Cerebellar nuclear complex (tissue), 1 donor: ENCODE results near the gene ZNF226.
"Not testable (repeated sequence)": the region's sequence is repeated elsewhere in the genome, so short reads cannot be mapped to it uniquely, and the experiment has no call there.

ENCODE experiments used
- DNase-seq, 2 experiments: peaks; one replicate each; lab custom pipeline; 2025; lab: John Stamatoyannopoulos, UW

ZNF226 gene

DNA sequence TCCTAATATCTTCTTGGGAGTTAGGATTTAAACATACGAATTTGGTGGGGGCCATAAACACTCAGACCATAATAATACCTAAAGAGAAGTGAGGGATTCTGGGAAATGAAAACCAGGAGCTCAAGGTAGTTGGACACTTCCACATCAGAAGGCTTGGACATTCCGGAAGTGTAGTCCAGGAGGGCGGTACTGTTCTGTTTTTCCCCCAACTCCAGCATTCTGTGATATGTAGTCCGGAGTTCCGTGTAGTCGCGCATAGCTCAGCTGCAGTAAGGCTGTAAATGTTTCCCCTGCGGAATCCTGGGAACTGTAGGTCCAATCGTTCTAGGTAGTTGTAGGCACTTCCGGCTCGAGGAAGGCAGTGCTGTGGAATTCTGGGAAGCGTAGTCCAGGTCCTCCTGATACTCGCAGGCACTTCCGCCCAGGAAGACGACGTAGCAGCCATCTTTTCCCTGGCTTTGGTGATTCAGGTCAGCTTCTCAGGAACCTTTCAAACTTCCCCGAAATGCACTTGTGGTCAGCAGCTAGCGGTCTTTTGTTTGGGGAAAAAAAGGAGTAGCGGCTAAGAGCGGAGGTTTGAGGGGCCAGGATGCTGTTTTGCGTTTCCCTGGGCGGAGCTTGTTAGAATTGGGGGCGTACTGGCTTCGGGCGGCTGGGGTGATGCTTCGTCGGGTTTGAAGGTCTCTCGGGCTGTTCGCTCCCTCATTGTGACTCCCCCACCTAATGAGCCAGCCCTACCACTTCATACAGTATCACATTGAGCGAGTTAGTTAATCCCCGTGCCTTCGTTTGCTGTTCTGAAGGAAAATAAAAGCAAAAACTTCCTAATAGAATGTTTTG, at the start of gene ZNF226:
Gene ZNF226, plus strand, starts transcription at position 428 of the 840 bp plus-strand sequence. CDS start 4,981 bp downstream, outside the sequence.
- peak; percentile 94 to 97 for DNase-seq

GRCh38 chr19:44121162-44121561, 43.7 kb upstream of the ZNF226 start:
- DNase-seq, result not testable (repeated sequence)

DNA sequence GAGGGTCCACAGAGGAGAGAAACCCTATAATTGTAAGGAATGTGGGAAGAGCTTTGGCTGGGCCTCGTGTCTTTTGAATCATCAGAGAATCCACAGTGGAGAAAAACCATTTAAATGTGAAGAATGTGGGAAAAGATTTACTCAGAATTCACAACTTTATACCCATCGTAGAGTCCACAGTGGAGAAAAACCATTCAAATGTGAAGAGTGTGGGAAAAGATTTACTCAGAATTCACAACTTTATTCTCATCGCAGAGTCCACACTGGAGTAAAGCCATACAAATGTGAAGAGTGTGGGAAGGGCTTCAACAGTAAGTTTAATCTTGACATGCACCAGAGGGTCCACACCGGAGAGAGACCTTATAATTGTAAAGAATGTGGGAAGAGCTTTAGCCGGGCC, 32.9 kb upstream of the ZNF226 start:
- DNase-seq, result no peak

DNA sequence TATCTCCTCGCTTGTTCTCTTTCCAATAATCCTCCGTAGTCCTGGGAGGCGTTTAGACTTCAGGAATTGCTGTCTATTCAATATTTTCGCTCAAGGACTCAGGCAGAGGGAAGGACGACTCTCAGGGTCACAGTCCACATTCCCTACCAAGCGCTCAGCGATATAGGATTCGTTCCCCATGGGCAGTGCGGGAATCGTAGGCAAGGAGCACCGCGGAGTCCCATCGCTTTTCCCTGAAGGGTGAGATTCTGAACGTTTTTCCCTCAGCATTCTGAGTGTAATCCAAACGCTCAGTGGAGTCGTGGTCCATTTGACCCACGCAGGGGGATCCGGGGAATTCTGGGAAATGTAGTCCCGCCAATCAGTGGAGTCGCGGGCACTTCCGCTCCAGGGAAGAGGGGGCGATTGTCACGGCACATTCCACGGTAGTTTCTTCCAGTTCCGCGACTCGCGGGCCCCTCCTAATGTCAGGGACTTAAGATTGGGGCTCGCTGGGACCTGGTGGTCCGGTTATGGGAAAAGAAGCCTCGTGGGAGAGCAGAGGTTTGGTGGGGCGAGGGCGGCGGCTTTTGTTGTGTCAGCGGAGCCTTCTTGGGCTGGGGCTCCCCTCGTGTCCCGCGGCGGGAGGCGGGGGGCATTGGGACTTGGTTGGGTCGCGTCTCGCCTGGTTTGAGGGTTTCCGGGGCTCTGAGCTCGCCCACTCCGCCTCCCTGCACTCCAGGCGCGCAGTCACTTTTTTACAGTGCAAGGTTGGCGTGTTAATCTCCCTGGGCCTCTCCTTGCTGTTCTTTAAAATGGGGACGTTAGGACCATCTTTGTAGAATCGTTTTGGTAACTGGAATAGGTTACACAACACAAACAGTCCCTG, 23.5 kb upstream of the ZNF226 start, which contains the start of gene ZNF234:
Gene ZNF234, plus strand, starts transcription at position 364 of the 868 bp plus-strand sequence. CDS start 3,079 bp downstream, outside the sequence.
- peak; percentile 40 to 76 for DNase-seq

- DNase-seq, result no peak
These were observed 22.9 kb upstream of the ZNF226 start for GRCh38 chr19:44142059-44142433.

DNA sequence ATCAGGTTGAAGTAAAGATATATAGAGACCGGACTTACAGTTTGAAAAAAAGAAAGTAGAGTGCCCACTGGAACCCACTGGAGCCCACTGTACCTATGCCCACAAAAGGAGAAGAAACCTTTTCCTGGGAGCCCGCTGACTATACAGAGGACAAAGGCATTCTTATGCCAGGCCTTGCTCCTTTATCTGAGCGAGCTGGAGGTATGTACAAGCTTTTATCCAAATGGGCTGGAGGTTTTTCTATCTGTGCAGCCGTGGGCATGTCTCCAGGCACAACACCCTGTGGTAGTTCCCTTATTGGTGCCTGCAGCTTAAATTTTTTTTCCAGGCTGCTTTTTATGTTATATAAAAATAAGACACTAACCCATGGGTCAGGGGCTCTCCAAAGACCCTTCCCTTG, 15.1 kb upstream of the ZNF226 start:
- no peak for DNase-seq

GRCh38 chr19:44151491-44151890, 13.4 kb upstream of the ZNF226 start:
- DNase-seq, result no peak

DNA sequence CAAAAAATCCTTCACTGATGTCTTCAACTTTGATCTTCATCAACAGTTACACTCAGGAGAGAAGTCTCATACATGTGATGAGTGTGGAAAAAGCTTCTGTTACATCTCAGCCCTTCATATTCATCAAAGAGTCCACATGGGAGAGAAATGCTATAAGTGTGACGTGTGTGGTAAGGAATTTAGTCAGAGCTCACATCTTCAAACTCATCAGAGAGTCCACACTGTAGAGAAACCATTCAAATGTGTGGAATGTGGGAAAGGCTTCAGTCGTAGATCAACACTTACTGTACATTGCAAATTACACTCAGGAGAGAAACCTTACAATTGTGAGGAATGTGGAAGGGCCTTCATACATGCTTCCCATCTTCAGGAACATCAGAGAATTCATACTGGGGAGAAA, 8.4 kb upstream of the ZNF226 start:
- no peak for DNase-seq

GRCh38 chr19:44163789-44164188, 1.1 kb upstream of the ZNF226 start:
- no peak for DNase-seq

DNA sequence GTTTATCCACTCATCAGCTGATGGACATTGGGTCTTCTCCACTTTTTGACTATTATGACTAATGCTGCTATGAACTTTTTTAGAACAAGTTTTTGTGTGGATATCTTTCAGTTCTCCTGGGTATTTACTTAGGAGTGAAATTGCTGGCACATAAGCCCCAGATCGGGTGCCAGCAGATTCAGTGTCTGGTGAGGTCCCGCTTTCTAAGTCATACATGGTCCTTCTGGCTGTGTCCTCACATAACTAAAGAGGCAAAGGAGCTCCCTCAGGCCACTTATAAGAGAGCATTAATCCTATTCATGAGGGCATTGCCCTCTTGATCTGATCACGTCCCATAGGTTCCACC, 600 bp upstream of the ZNF226 start:
- DNase-seq, result no peak

- DNase-seq, result not testable (repeated sequence)
These were observed 5.8 kb downstream of the ZNF226 start for GRCh38 chr19:44170660-44171059.

DNA sequence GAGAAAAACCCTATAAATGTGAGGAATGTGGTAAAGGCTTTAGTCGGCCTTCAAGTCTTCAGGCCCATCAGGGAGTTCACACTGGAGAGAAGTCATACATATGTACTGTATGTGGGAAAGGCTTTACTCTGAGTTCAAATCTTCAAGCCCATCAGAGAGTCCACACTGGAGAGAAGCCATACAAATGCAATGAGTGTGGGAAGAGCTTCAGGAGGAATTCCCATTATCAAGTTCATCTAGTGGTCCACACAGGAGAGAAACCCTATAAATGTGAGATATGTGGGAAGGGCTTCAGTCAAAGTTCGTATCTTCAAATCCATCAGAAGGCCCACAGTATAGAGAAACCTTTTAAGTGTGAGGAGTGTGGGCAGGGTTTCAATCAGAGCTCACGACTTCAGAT, 11.7 kb downstream of the ZNF226 start:
- no peak for DNase-seq

GRCh38 chr19:44180968-44181367, 16.1 kb downstream of the ZNF226 start:
- DNase-seq, result no peak

DNA sequence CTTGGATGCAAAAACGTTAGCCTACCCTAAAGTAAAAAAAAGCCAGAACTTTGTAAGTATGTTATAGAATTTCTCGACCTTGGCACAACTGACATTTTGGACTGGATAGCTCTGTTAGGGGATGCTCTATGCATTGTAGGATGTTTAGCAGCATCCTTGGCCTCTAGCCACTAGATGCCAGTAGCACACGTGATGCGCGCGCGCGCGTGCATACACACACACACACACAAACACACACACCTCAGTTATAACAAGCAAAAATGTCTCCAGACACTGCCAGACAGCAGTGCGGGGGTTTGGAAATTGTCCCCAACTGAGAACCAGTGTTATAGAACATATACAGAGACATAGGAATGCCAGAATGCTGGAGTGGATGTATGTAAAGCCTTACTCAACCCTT, 17.2 kb downstream of the ZNF226 start:
- DNase-seq, result no peak

- DNase-seq, result no peak
These were observed 25.1 kb downstream of the ZNF226 start for GRCh38 chr19:44190020-44190419.

- no peak for DNase-seq
These were observed 27.2 kb downstream of the ZNF226 start for GRCh38 chr19:44192127-44192526.

DNA sequence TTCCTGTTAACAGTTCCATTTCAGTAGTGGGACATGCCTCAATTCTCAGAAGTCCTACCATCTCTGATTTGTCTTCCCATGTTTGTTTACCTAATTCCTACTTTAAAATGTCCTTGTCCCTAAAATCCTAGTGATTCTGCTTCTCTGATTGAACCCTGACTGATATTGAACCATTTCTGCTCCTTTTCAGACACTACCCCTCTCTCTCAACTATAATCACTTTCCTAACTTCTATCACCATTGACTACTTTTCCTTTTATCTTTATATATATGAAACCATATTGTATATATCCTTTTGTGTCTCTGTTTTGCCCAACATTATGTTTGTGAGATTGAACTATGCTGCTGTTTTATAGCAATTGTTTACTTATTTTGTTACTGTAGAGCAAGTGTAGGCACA, 31.9 kb downstream of the ZNF226 start:
- no peak for DNase-seq

DNA sequence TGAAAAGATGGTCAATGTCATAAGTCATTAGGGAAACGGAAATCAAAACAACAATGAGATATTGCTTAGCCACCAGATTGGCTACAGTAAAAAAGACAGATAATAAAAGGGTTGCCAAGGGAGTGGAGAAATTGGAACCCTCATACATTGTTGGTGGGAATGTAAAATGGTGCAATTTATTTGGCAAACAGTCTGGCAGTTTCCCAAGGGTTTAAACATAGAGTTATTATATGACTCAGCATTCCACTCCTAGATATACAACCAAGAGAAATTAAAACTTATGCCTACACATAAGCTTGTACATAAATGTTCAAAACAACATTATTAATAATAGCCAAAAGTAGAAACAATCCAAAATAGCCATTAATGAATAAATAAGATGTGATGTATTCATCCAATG, 37.6 kb downstream of the ZNF226 start:
- no peak for DNase-seq

- DNase-seq, result no peak
These were observed 38.1 kb downstream of the ZNF226 start for GRCh38 chr19:44202974-44203373.

DNA sequence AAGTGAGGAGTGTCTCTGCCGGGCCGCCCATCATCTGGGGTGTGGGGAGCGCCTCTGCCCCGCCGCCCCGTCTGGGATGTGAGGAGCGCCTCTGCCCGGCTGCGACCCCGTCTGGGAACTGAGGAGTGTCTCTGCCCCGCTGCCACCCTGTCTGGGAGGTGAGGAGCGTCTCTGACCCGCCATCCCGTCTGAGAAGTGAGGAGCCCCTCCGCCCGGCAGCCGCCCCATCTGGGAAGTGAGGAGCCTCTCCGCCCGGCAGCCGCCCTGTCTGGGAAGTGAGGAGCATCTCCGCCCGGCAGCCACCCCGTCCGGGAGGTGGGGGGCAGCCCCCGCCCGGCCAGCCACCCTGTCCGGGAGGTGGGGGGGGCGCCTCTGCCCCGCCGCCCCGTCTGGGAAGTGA, 39.0 kb downstream of the ZNF226 start:
- not testable (repeated sequence) for DNase-seq

DNA sequence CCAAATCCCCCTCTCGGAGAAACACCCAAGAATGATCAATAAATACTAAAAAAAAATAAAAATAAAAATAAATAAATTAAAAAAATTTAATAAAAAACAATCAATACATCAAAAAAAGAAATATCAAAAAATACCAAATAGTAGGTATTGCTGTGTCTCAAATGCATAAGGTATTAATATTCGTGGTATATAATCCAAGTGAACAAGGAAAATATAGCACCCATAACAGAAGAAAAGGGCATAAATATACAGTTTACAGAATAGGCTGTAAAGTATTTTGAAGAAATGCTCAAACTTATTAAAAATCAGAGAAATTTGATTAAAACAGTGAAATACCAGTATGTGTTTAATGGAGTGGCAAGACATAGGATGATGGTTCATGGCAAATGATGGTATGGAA, 39.9 kb downstream of the ZNF226 start:
- no peak for DNase-seq

DNA sequence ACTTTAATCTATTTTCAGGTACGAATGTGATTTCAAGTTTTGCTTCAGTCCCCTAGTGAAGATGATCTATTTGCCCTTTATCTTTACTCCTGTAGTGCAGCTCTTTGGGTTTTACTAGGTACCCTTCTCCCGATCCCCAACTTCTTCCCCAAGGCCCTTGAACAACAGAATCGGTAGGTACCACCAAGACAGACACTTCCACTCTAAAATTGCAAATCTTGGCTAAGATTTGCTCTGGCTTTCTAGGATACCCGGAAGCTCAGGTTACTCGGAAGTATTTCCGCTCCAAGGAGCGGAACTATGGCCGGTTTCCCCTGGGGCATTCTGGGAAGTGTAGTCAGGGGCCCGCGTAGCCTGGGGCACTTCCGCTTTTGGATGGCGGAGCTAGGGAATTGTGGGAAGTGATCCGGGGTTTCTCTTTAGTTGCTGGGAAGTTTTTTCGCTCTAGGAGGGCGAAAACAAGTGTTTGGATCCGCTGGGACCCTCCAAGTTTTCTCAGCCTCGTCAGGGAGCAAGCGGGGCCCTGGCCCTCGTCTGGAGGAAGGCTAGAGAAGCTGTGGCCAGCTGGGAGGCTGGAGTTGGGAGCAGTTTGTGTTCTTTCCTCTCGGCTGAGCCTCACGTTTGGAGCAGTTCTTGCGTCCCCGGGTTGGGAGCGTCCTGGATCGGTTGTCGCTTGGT, 42.4 kb downstream of the ZNF226 start:
- DNase-seq, result peak; percentile 8 to 65
